HEK293 (cell line): ENCODE data around the gene ZSCAN9.

Experiments
- CTCF ChIA-PET: fragments of 350-600 bp; formaldehyde crosslinking; extraction: SDS; loops from one replicate; lab custom pipeline; 2021; ENCODE audit warnings: antibody characterized with exemption; lab: Yijun Ruan, JAX
- POLR2A ChIA-PET: fragments of 300-600 bp; formaldehyde crosslinking; extraction: SDS; loops from one replicate; lab custom pipeline; 2020; ENCODE audit warnings: antibody characterized with exemption, inconsistent platforms; lab: Yijun Ruan, JAX
- H3K27ac ChIP-seq: fragments of 200-500 bp; sonication (Bioruptor generic); 2 replicates; pipeline ENCODE4 v1.5.1; 2014; ENCODE audit warnings: low read depth, low read length, control low read depth, inconsistent platforms; ENCODE audit errors: extremely low read depth
- H3K36me3 ChIP-seq, 2 experiments: fragments of 200-500 bp in 1 of 2; sonication (Bioruptor generic) in 1 of 2; 1 replicate in 1 of 2; 2 replicates in 1 of 2; pipeline ENCODE4 v1.5.1; 2014 to 2017; ENCODE audit warnings: inconsistent platforms in 2 of 2, low read length in 2 of 2; ENCODE audit not compliant: control insufficient read depth in 2 of 2, insufficient read depth in 1 of 2
- H3K4me1 ChIP-seq: fragments of 200-500 bp; sonication (Bioruptor generic); 2 replicates; pipeline ENCODE4 v1.5.1; 2014; ENCODE audit warnings: mild to moderate bottlenecking, low read length, inconsistent platforms; ENCODE audit not compliant: control insufficient read depth, insufficient read depth
- H3K4me3 ChIP-seq: 2 replicates; pipeline ENCODE4 v1.5.1; 2011; ENCODE audit warnings: low read depth, mild to moderate bottlenecking, control low read depth, low read length, moderate library complexity
- H3K9me3 ChIP-seq: fragments of 200-500 bp; sonication (Bioruptor generic); 2 replicates; pipeline ENCODE4 v1.5.1; 2014; ENCODE audit warnings: low read depth, low read length, inconsistent platforms; ENCODE audit not compliant: control insufficient read depth, insufficient read depth
- GLIS1 ChIP-seq: fragments of 450-650 bp; formaldehyde crosslinking; IDR thresholded peaks from 2 replicates; pipeline ENCODE4 v1.5.1; 2016; ENCODE audit warnings: missing biosample characterization, missing genetic modification characterization
- HOXA7 ChIP-seq: sonication (generic); formaldehyde crosslinking; IDR thresholded peaks from 2 replicates; pipeline ENCODE4 v1.8.1; 2022; ENCODE audit warnings: missing genetic modification reagents, borderline replicate concordance
- IKZF3 ChIP-seq: fragments of 450-650 bp; IDR thresholded peaks from 2 replicates; pipeline ENCODE4 v1.5.0; 2018; ENCODE audit warnings: missing biosample characterization, mild to moderate bottlenecking, missing genetic modification characterization, moderate library complexity
- KLF8 ChIP-seq: fragments of 450-650 bp; formaldehyde crosslinking; IDR thresholded peaks from 2 replicates; pipeline ENCODE4 v1.5.1; 2016; ENCODE audit warnings: missing biosample characterization, missing genetic modification characterization
- MZF1 ChIP-seq: fragments of 450-650 bp; formaldehyde crosslinking; IDR thresholded peaks from 2 replicates; pipeline ENCODE4 v1.5.1; 2017; ENCODE audit warnings: missing biosample characterization, missing genetic modification characterization, borderline replicate concordance
- OSR2 ChIP-seq: fragments of 450-650 bp; formaldehyde crosslinking; IDR thresholded peaks from 2 replicates; pipeline ENCODE4 v1.5.1; 2016; ENCODE audit warnings: missing biosample characterization, missing genetic modification characterization
- OVOL3 ChIP-seq: fragments of 450-650 bp; formaldehyde crosslinking; IDR thresholded peaks from 2 replicates; pipeline ENCODE4 v1.5.1; 2016; ENCODE audit warnings: missing biosample characterization, missing genetic modification characterization
- SP2 ChIP-seq: fragments of 450-650 bp; formaldehyde crosslinking; IDR thresholded peaks from 2 replicates; pipeline ENCODE4 v1.5.1; 2016; ENCODE audit warnings: missing biosample characterization, missing genetic modification characterization
- ZBTB48 ChIP-seq: fragments of 450-650 bp; formaldehyde crosslinking; IDR thresholded peaks from 2 replicates; pipeline ENCODE4 v1.5.1; 2016; ENCODE audit warnings: missing biosample characterization, missing genetic modification characterization
- ZNF112 ChIP-seq: fragments of 450-650 bp; formaldehyde crosslinking; IDR thresholded peaks from 2 replicates; pipeline ENCODE4 v1.5.0; 2017; ENCODE audit warnings: missing biosample characterization, missing genetic modification characterization
- ZNF146 ChIP-seq: fragments of 450-650 bp; formaldehyde crosslinking; IDR thresholded peaks from 2 replicates; pipeline ENCODE4 v1.5.1; 2016; ENCODE audit warnings: missing biosample characterization, missing genetic modification characterization
- ZNF16 ChIP-seq: fragments of 450-650 bp; formaldehyde crosslinking; IDR thresholded peaks from 2 replicates; pipeline ENCODE4 v1.5.1; 2016; ENCODE audit warnings: low read depth, missing biosample characterization, missing genetic modification characterization
- ZNF202 ChIP-seq: fragments of 450-650 bp; formaldehyde crosslinking; IDR thresholded peaks from 2 replicates; pipeline ENCODE4 v1.5.1; 2016; ENCODE audit warnings: missing biosample characterization, missing genetic modification characterization, borderline replicate concordance
- ZNF366 ChIP-seq: fragments of 450-650 bp; formaldehyde crosslinking; conservative IDR thresholded peaks from 2 replicates; pipeline ENCODE4 v1.5.1; 2016; ENCODE audit warnings: missing biosample characterization, missing genetic modification characterization
- ZNF514 ChIP-seq: fragments of 450-650 bp; formaldehyde crosslinking; IDR thresholded peaks from 2 replicates; pipeline ENCODE4 v1.5.1; 2016; ENCODE audit warnings: missing biosample characterization, missing genetic modification characterization
- ZNF529 ChIP-seq: fragments of 450-650 bp; formaldehyde crosslinking; IDR thresholded peaks from 2 replicates; pipeline ENCODE4 v1.5.1; 2017; ENCODE audit warnings: missing genetic modification characterization, missing biosample characterization; ENCODE audit not compliant: insufficient replicate concordance
- ZNF560 ChIP-seq: fragments of 450-650 bp; formaldehyde crosslinking; IDR thresholded peaks from 2 replicates; pipeline ENCODE4 v1.5.1; 2017; ENCODE audit warnings: missing biosample characterization, missing genetic modification characterization, borderline replicate concordance
- TF ChIP-seq, protein P1 (sequence below): fragments of 450-650 bp; formaldehyde crosslinking; IDR thresholded peaks from 2 replicates; pipeline ENCODE4 v1.5.1; 2016; ENCODE audit warnings: missing biosample characterization, missing genetic modification characterization

ZSCAN9 gene

DNA sequence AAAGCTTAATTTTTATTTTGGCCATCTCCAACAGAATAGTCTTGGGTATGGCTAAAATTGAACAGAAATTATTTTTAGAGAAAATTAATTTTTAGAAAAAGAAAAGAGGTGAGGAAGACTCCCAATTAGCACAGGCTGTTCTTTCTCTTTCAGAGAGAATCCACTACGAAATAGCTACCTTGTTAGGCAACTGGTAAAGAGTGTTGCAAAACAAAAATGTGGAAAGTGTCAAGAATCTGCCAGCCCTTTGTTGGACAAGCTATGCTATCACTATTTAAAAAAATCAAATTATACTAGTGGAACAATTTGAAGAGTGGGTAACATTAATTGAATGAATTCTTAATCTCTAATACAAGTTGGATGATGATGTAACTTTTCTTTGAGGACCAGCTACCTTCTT is 19.2 kb upstream of the ZSCAN9 start:
- TF ChIP-seq KLF8 (tag by site-specific recombination), result no peak
- TF ChIP-seq ZNF529 (tag by site-specific recombination), result no peak
- TF ChIP-seq ZNF366 (tag by site-specific recombination), result no peak
- no peak for TF ChIP-seq OSR2 (tag by site-specific recombination)
- TF ChIP-seq ZNF16, result no peak
- no peak for TF ChIP-seq ZNF112 (tag by site-specific recombination)
- POLR2A ChIA-PET, result interaction anchor here (0.9 to 1.1 kb wide), 2 partner anchors 13 to 101 kb away, joined by 3 to 5 read pairs; no protein-coding TSS in a partner anchor

DNA sequence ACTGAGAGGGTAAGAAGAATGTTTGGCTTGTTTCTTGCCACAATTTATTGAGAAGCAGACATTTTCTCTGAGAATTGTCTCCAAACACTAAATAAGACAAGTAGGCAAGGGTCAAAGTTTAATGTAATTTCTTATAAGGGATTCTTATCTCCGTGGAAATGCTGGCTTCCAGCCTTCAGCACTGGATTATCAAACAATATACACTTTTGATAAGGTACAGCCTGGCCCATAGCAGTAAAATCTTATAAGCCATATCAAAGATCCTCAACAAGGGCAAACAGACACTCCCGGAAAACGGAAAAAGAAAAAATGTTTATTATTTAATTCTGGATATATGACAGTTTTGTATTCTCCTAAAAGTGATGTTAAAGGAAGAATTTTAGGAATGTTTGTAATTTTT is 18.5 kb upstream of the ZSCAN9 start:
- Histone ChIP-seq H3K4me1 (no peaks in the 10 kb centered on the region), H3K27ac (no peak overlapping the region), H3K9me3 (no peaks in the 10 kb centered on the region), H3K36me3 (no peaks in the 10 kb centered on the region), H3K4me3 (no peak overlapping the region)
- TF ChIP-seq ZNF560 (tag by site-specific recombination) (no peak), SP2 (tag by site-specific recombination) (no peak), ZNF514 (no peak), HOXA7 (CRISPR knock-in tag) (no peak), GLIS1 (tag by site-specific recombination) (no peak)
- CTCF ChIA-PET, result interaction anchor here (0.5 kb wide), 1 partner anchor 732 kb away, joined by 4 read pairs; no protein-coding TSS in a partner anchor
- POLR2A ChIA-PET, result interaction anchor here (1.1 kb wide), 1 partner anchor 12 kb away, joined by 5 read pairs; no protein-coding TSS in a partner anchor

More for the DNA sequence above, 19.2 kb upstream of the ZSCAN9 start:
- CTCF ChIA-PET, result interaction anchor here (0.5 to 0.6 kb wide), 2 partner anchors 113 to 731 kb away, joined by 3 to 4 read pairs; no protein-coding TSS in a partner anchor
- H3K4me1 ChIP-seq, result no peaks in the 10 kb centered on the region
- no peak overlapping the region for H3K27ac ChIP-seq
- no peaks in the 10 kb centered on the region for H3K36me3 ChIP-seq
- H3K4me3 ChIP-seq, result no peak overlapping the region
- no peaks in the 10 kb centered on the region for H3K9me3 ChIP-seq

DNA sequence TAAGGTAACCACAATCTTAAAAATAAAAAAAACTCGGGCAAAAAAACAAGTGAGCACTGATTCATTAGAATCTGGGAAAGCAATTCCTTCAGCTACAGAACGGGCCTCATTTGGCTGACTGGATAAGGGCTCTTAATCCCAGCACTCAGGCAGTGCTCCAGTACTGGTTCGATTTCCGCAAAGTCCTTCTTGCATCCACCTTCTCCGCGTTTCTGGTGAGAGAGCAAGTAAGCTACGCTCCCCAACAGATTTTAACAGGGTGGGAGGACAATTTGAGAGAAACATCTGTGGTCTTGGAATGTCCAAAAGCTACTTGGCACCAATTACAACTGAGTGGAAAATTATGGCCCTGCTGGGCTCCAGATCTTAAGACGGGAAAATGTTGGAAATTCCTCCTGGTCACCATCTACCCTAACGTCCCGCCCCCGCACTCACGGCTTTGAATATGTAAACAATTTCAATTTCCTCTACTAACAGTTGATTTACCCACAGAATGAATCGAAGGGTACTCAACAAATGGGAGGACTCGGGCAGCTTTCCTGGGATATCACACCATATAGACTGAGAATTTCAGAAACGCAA is 18.1 kb upstream of the ZSCAN9 start:
- TF ChIP-seq ZNF112 (tag by site-specific recombination) (no peak), ZBTB48 (0 out of 2 replicates have a peak, but pooled peaks have one; percentile 1), ZNF202 (no peak), IKZF3 (tag by site-specific recombination) (0 out of 2 replicates have a peak, but pooled peaks have one; percentile 4), MZF1 (tag by site-specific recombination) (no peak), ZNF146 (tag by site-specific recombination) (no peak), OVOL3 (tag by site-specific recombination) (no peak), ZNF560 (tag by site-specific recombination) (no peak)
- TF ChIP-seq, protein P1, sequence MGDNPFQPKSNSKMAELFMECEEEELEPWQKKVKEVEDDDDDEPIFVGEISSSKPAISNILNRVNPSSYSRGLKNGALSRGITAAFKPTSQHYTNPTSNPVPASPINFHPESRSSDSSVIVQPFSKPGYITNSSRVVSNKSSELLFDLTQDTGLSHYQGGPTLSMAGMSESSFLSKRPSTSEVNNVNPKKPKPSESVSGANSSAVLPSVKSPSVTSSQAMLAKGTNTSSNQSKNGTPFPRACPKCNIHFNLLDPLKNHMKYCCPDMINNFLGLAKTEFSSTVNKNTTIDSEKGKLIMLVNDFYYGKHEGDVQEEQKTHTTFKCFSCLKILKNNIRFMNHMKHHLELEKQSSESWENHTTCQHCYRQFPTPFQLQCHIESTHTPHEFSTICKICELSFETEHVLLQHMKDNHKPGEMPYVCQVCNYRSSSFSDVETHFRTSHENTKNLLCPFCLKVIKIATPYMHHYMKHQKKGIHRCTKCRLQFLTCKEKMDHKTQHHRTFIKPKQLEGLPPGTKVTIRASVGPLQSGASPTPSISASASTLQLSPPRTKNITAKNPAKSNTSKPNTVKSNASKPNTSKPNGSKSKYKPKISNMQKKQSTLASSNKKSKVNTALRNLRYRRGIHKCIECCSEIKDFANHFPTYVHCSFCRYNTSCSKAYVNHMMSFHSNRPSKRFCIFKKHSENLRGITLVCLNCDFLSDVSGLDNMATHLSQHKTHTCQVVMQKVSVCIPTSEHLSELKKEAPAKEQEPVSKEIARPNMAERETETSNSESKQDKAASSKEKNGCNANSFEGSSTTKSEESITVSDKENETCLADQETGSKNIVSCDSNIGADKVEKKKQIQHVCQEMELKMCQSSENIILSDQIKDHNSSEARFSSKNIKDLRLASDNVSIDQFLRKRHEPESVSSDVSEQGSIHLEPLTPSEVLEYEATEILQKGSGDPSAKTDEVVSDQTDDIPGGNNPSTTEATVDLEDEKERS, result no peak
- ChIA-PET POLR2A (interaction anchor here (1.0 to 1.6 kb wide), 3 partner anchors 12 to 65 kb away, joined by 5 to 10 read pairs (median 7); partner anchors contain the start of gene ZKSCAN8), CTCF (interaction anchor here (0.9 kb wide), 1 partner anchor 66 kb away, joined by 3 read pairs; the partner anchor contains the start of gene ZKSCAN8)
- peak overlapping the region; percentile 41 for H3K4me3 ChIP-seq
- no peaks in the 10 kb centered on the region for H3K9me3 ChIP-seq
- H3K4me1 ChIP-seq, result no peaks in the 10 kb centered on the region
- no peaks in the 10 kb centered on the region for H3K36me3 ChIP-seq
- H3K27ac ChIP-seq, result no peak overlapping the region; the same call in 1 of the 2 replicates
